Transverse colon (tissue), 4 donors: Measurements from ENCODE around the gene GTPBP3. TPM values are rescaled to one million over a fixed set of nuclear protein-coding genes. Genes with fewer than 3 reads are reported as not detected.
A peak's percentile ranks its signal among the peaks of the same experiment; 100 is the strongest.

Experiments used
- DNase-seq: peaks from one replicate; pipeline ENCODE4 v3.0.0-alpha.2; 2019
- H3K27ac ChIP-seq, 4 donors: fragments of 200-600 bp; sonication (generic); 2 replicates each; pipeline ENCODE4 v1.5.1; 2016 to 2018; ENCODE audit warnings: inconsistent platforms in 4 of 4
- H3K27me3 ChIP-seq: fragments of 200-600 bp; sonication (generic); 2 replicates; pipeline ENCODE4 v1.5.1; 2017; ENCODE audit warnings: inconsistent platforms
- H3K36me3 ChIP-seq, 4 donors: fragments of 200-600 bp; sonication (generic); 2 replicates each; pipeline ENCODE4 v1.5.1; 2017 to 2019; ENCODE audit warnings: inconsistent platforms in 4 of 4
- H3K4me1 ChIP-seq, 4 donors: fragments of 200-600 bp; sonication (generic); 2 replicates each; pipeline ENCODE4 v1.5.1; 2017 to 2020; ENCODE audit warnings: inconsistent platforms in 4 of 4
- H3K4me3 ChIP-seq, 4 donors: fragments of 200-600 bp; sonication (generic); 1 replicate in 1 of 4; 2 replicates in 3 of 4; pipeline versions ENCODE4 v1.5.1 to v1.6.1; 2017 to 2019; ENCODE audit warnings: inconsistent platforms in 4 of 4
- H3K9me3 ChIP-seq, 2 donors: fragments of 200-600 bp; sonication (generic); 2 replicates each; pipeline ENCODE4 v1.5.1; 2017 to 2019; ENCODE audit warnings: inconsistent platforms in 2 of 2
- EP300 ChIP-seq: sonication (generic); formaldehyde crosslinking; IDR thresholded peaks from one replicate; pipeline ENCODE4 v1.6.1; 2017; ENCODE audit warnings: antibody characterized with exemption, low read depth
- POLR2A ChIP-seq: fragments of 450-650 bp; IDR thresholded peaks from one replicate; pipeline ENCODE4 v1.6.1; 2016; ENCODE audit warnings: antibody characterized with exemption, mild to moderate bottlenecking, moderate library complexity
- POLR2AphosphoS5 ChIP-seq, 3 donors: sonication (generic); formaldehyde crosslinking; IDR thresholded peaks; one replicate each; pipeline ENCODE4 v1.6.1; 2016; ENCODE audit warnings: antibody characterized with exemption in 3 of 3
- WGBS, 2 donors: methylation state at CpG; one replicate each; pipeline ENCODE4 v1.1.5; 2018; ENCODE audit warnings: low coverage in 1 of 2; 5-methylcytosine and 5-hydroxymethylcytosine counted together
- in situ Hi-C, 4 donors: fragments of 200-750 bp; cut with MboI; loops; one replicate each; pipeline versions ENCODE4 v1.15.0 to v1.15.1; 2017; ENCODE audit warnings: low sequenced_read_pairs in 3 of 4, low pct_ligation_motif_present in 1 of 4, low pct_unique_long_range_greater_than_20kb in 1 of 4
- intact Hi-C: fragments of 100-400 bp; cut with DNase I; formaldehyde crosslinking; loops from one replicate; pipeline ENCODE4 v1.15.1; 2023; ENCODE audit warnings: low total_unique reads
- total RNA-seq, 4 donors: library from RNA; depleted of rRNA; stranded (reverse); fragments of >200 nt; gene quantifications; one replicate each; pipeline ENCODE4 v1.1.0, GENCODE V29; 2016
- TF ChIP-seq, protein P1 (sequence below), 5 experiments: fragments of 200-600 bp in 3 of 5; fragments of 450-650 bp in 2 of 5; sonication (generic) in 3 of 5; IDR thresholded peaks; 1 replicate in 2 of 5; 2 replicates in 3 of 5; pipeline ENCODE4 v1.5.1; 2016 to 2017; ENCODE audit warnings: antibody characterized with exemption in 5 of 5, inconsistent platforms in 3 of 5, mild to moderate bottlenecking in 2 of 5, moderate library complexity in 1 of 5

Gene GTPBP3
- total RNA-seq, 4 donors from 2014 or later, result 24.7 to 206 (median 30.5) TPM

DNA sequence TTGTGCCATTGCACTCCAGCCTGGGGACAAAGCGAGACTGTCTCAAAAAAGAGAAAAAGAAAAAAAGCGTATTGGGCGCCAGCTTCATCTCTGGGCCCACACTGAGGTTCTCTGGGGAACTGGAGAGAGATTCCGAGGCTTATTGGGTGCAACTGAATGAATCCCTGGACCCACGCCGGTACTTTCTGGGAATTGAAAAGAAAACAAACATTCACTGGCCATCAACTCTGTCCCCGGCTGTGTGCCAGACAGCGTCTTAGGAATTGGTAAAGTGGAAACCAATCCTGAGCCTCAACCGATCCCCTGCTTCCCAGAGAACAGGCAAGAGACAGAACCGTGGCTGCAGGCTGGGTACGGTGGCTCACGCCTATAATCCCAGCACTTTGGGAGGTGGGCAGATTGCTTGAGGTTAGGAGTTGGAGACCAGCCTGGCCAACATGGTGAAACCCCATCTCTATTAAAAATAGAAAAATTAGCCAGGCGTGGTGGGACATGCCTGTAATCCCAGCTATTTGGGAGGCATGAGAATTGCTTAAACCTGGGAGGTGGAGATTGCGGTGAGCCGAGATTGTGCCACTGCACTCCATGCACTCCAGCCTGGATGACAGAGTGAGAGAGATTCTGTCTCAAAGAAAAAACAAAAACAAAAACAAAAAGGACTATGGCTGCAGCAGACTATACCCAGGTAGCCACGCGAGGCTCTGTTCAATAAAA, 11.3 kb upstream of the GTPBP3 start:
- peak overlapping the region in 1 of 4 donors; percentile 30 for H3K27ac ChIP-seq

DNA sequence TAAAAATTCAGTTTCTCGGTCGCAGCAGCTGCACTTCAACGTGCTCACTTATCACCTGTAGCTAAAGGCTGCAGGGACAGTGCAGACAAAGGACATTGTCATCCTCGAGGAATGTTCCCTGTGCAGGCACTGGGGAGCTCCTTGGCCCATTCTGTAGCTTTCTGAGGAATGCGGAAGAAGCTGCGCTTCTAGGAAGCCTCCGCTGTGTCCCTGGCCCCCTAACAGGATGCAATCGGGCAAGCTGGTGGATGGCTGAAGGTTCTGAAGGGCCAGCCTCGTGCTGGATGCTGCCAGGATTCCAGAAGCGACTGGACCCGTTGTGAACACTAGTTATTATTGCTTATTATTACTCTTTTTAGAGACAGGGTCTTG, 10.8 kb upstream of the GTPBP3 start:
- no peak for DNase-seq
- no peak overlapping the region for H3K4me3 ChIP-seq
- peak overlapping the region in 1 of 4 donors; percentile 30 for H3K27ac ChIP-seq
- intact Hi-C loops (no loop called here), in situ Hi-C loops (no loop called here)
- no peaks in the 10 kb centered on the region for H3K9me3 ChIP-seq
- 86% methylated on average over 2 to 11 of the region's 11 CpGs for WGBS, 2 donors
- H3K36me3 ChIP-seq, result no peaks in the 10 kb centered on the region
- TF ChIP-seq POLR2A, result no peak
- TF ChIP-seq, protein P1, sequence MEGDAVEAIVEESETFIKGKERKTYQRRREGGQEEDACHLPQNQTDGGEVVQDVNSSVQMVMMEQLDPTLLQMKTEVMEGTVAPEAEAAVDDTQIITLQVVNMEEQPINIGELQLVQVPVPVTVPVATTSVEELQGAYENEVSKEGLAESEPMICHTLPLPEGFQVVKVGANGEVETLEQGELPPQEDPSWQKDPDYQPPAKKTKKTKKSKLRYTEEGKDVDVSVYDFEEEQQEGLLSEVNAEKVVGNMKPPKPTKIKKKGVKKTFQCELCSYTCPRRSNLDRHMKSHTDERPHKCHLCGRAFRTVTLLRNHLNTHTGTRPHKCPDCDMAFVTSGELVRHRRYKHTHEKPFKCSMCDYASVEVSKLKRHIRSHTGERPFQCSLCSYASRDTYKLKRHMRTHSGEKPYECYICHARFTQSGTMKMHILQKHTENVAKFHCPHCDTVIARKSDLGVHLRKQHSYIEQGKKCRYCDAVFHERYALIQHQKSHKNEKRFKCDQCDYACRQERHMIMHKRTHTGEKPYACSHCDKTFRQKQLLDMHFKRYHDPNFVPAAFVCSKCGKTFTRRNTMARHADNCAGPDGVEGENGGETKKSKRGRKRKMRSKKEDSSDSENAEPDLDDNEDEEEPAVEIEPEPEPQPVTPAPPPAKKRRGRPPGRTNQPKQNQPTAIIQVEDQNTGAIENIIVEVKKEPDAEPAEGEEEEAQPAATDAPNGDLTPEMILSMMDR (IDR thresholded peaks at IDR 0.05), result no peak
- no peak for TF ChIP-seq POLR2AphosphoS5 (IDR thresholded peaks at IDR 0.05)
- TF ChIP-seq EP300, result no peak
- peaks cover 21% of the 10 kb centered on the region for H3K27me3 ChIP-seq
- peaks cover 13 to 28% (median 22%) of the 10 kb centered on the region in 4 donors for H3K4me1 ChIP-seq

More for the DNA sequence above, 11.3 kb upstream of the GTPBP3 start:
- intact Hi-C loops (no loop called here), in situ Hi-C loops (no loop called here)
- DNase-seq, result no peak
- H3K4me3 ChIP-seq, result no peak overlapping the region
- peaks cover 13 to 28% (median 22%) of the 10 kb centered on the region in 4 donors for H3K4me1 ChIP-seq
- H3K27me3 ChIP-seq, result peaks cover 21% of the 10 kb centered on the region
- TF ChIP-seq, protein P1 (IDR thresholded peaks at IDR 0.05), result no peak
- TF ChIP-seq POLR2A (no peak), EP300 (no peak), POLR2AphosphoS5 (IDR thresholded peaks at IDR 0.05) (no peak)
- no peaks in the 10 kb centered on the region for H3K36me3 ChIP-seq
- no peaks in the 10 kb centered on the region for H3K9me3 ChIP-seq
- WGBS, 2 donors, result 90 to 100% methylated on average over 3 to 17 of the region's 17 CpGs

DNA sequence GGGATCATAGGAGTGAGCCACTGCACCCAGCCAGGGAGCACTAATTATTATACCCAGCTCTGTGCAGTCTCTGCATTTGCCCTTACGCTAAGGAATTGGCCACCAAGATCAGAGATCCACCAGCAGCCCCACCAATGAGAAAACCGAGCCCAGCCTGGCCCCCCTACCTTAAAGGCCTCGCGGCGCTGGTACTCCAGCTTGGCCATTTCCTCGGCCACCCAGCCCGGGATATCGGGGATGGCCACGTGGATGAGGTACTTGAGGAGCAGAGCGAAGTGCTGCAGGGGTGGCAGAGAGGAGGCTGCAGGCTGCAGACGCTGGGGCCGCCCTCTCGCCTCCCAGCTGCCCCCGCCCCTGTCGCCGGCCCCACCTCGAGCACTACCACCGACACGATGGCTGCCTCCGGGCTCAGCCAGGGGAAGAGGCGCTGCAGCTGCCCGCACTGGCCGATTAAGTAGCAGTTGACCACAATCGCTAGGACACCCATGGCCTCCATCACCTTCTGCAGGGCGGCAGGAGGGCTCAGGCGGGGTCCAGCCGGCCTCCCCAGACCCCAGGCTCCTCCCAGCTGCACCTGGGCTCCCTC, 10.2 kb upstream of the GTPBP3 start:
- Histone ChIP-seq H3K27ac (peak overlapping the region; percentile 72 to 84 (median 78)), H3K4me3 (no peak overlapping the region)
- 92% methylated on average over 27 of the region's 27 CpGs; no CpG with 5 or more reads in 1 of the 2 donors for WGBS, 2 donors

More for the DNA sequence above, 10.2 kb upstream of the GTPBP3 start:
- Histone ChIP-seq H3K9me3 (no peaks in the 10 kb centered on the region), H3K36me3 (no peaks in the 10 kb centered on the region), H3K27me3 (peaks cover 21% of the 10 kb centered on the region), H3K4me1 (peaks cover 13 to 28% (median 22%) of the 10 kb centered on the region in 4 donors)
- intact Hi-C loops (no loop called here), in situ Hi-C loops (no loop called here)
- no peak for TF ChIP-seq POLR2AphosphoS5 (IDR thresholded peaks at IDR 0.05)
- TF ChIP-seq EP300, result no peak
- no peak for TF ChIP-seq POLR2A
- TF ChIP-seq, protein P1 (IDR thresholded peaks at IDR 0.05), result no peak
- no peak for DNase-seq
